HG02763 (cell line): Measurements from ENCODE around the gene STX17.

Experiments used
- ATAC-seq: cut with Tn5 transposase; IDR thresholded peaks from one replicate; pipeline ENCODE4 v1.9.1; 2021; ENCODE audit warnings: mild to moderate bottlenecking, moderate library complexity; ENCODE audit not compliant: unreplicated experiment

STX17 gene

GRCh38 chr9:99905833-99906402, 536 bp upstream of the STX17 start:
- ATAC-seq, result no peak

DNA sequence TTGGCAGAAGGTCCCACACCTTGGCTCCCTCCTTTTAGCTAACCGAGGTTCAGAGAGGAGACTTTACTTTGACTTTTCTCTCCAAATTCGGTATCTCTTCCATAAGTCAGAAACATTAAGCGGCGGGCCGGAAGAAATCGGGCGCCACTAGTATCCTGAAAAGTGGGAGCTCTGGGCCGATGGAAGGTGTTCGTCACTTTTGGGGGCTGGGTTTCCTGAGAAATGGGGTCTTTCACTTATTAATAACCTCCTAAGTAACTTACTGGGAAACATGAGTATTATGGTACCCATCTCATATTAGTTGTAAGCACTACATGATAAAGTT, 716 bp downstream of the STX17 start:
- no peak for ATAC-seq

DNA sequence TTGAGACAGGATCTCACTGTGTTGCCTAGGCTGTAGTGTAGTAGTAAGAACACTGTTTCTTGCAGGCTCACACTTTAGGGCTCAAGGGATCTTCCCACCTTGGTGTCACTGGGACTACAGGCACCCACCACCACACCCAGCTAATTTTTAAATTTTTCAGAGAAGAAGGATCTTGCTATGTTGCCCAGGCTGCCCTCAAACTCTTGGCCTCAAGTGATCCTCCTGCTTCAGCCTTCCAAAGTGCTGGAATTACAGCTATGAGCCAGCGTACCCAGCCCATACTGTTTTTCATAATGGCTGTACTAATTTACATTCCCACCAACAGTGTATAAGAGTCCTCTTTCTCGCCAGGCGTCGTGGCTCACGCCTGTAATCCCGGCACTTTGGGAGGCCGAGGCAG, 5.1 kb downstream of the STX17 start:
- no peak for ATAC-seq

- no peak for ATAC-seq
Measured at GRCh38 chr9:99916650-99917049, 10.2 kb downstream of the STX17 start.

DNA sequence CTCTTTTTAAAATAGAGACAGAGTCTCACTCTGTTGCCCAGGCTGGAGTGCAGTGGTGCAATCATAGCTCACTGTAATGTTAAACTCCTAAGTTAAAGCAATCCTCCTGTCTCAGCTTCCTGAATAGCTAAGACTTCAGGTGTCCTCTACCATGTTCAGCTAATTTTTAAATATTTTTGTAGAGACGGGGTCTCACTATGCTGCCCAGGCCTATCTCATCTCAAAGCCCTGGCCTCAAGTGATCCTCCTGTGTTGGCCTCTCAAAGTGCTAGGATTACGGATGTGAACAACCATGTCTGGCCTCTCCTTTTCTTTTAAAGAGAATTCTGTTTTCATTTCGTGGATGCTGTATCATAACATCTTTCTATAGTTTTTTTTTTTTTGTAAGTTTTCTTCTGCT, 11.7 kb downstream of the STX17 start:
- ATAC-seq, result no peak

DNA sequence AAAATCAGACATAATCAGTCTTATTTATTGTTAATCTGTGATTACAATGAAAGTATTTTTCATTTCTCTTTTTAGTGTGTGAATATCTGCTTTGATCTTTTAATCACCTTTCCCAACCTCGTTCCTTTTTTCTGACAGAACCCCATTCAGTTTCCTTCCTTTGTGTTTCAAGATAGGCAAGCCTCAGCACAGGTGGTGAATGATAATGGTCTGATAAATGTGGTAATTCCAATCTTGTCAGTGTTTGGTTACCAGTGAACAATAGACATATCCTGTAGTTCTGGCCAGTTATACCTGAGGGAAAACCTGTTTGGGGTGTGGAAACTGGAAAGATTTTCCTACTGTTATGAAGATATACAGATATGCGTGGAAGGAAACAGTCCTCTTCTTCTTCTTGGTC, 13.5 kb downstream of the STX17 start:
- no peak for ATAC-seq

DNA sequence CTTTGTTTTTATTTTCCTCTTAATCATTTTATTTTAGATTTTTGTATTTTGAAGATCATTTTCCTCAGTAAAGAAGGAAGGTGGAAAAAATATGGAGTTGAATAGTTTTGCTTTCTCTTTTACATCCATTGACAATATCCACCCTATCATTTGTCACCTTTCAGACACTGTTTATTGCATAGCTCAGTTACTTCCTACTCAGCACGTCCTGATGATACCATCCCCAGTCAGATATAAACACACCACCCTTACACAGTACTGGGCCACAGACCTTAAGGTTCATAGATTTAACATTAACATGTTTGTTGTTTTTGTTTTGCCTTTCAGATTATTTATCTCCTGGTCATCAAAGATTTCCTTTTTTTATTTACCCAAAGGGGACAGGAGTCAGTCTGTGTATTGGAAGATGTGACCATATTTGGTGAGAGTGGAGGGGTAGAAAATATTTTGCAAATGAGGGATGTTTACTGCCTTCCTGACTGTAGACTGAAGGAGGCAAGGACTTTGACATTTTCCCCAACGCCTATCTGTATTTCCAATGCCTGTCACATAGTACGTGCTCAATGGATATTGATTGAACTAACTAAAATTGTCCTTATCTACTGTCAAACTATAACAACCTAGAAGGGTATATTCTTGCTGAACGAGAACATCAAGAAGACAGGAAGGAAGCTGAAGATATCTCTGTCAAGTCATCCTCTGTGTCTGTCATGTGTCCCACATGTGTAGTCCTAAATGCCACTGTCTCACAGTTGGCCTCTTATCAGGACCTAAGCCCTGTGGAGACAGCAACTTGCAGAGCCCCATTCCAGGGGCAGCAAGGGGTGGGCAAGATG, 15.6 kb downstream of the STX17 start:
- no peak for ATAC-seq

DNA sequence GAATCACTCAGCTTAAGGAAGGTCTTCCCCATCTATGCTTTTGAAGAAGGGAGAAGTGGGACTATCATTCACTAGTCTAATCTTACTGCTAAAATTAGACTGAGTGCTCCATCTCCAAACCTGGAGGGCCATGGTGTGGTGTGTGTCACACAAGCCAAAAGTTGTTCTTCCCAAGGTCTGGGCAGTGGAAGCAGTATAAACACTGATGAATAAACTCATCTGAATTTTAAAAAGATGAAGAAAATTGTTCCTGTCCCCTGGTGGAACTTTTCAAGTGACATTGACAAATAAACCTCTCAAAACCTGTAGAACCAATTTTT, 16.2 kb downstream of the STX17 start:
- no peak for ATAC-seq

GRCh38 chr9:99925541-99925940, 19.1 kb downstream of the STX17 start:
- no peak for ATAC-seq

GRCh38 chr9:99929652-99930051, 23.2 kb downstream of the STX17 start:
- ATAC-seq, result no peak

DNA sequence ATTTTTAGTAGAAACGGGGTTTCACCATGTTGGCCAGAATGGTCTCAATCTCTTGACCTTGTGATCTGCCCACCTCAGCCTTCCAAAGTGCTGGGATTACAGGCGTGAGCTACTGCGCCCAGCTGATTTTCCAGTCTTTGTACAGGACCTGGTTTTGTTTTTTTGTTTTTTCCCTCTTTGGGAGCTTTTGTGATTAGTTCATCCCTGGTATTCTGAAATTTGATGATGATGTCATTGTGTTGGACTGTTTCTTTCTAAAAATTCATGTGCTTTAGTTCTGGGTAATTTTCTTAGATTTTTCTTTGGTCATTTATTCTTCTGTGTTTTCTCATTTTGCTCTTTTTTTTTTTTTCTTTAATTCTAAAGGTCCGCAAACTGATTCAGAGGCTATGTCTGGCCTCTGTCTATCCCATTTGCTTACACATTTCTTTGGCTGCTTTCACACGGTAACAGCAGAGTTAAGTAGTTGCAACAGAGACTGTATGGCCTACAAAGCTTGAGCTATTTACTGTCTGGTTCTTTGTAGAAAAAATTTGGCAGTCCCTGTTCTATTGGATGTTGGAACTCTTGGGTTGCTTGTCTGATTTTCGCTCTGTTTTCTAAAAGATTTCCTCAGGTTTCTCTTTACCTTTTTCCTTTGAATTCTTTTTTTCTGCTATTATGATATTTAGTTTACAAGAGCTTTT, 24.8 kb downstream of the STX17 start:
- no peak for ATAC-seq

DNA sequence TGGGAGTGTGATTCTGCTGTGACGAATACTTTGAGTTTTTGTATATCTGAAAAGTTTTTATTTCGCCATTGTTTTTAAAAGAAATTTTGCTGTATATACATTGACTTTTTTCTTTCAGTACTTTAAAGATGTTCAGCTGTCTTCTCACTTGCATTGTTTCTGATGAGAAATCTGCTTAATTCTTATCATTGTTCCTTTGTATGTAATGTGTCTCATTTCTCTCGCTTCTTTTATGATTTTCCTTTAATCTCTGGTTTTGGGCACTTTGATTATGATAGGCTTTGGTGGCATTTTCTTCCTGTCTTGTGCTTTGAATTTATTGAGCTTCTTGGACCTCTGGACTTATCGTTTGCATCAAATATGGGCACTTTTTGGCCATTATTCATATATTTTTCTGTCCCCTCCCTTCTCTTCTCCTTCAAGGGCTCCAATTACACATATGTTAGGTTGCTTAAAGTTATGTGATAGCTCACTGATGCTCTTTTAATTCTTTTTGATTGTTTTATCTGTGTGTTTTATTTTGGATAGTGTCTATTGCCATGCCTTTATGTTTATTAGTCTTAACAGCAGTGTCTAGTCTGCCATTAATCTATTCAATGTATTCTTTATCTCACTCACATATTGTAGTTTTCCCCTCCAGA, 30.6 kb downstream of the STX17 start:
- no peak for ATAC-seq

DNA sequence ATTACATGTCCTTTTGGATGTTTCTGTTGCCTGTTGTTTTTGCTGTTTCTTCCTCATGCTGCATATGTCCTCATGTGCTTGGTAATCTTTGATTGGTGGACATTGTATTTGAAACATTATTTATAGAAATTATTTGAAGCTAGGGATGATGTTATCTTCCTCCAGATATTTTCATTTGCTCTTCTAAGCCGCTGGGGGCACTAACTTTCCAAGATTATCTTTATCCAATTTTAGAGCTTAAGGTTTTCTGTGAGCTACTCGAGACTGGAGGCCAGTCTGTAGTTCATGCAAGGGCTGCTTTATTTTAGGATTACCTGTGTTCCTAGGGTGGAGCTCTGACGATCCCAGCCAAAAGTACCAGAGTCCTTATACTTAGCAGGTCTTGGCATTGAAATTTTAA, 40.9 kb downstream of the STX17 start:
- ATAC-seq, result no peak

- no peak for ATAC-seq
Measured at GRCh38 chr9:99948482-99948881, 42.0 kb downstream of the STX17 start.

- ATAC-seq, result no peak
Measured at GRCh38 chr9:99948896-99949295, 42.4 kb downstream of the STX17 start.

DNA sequence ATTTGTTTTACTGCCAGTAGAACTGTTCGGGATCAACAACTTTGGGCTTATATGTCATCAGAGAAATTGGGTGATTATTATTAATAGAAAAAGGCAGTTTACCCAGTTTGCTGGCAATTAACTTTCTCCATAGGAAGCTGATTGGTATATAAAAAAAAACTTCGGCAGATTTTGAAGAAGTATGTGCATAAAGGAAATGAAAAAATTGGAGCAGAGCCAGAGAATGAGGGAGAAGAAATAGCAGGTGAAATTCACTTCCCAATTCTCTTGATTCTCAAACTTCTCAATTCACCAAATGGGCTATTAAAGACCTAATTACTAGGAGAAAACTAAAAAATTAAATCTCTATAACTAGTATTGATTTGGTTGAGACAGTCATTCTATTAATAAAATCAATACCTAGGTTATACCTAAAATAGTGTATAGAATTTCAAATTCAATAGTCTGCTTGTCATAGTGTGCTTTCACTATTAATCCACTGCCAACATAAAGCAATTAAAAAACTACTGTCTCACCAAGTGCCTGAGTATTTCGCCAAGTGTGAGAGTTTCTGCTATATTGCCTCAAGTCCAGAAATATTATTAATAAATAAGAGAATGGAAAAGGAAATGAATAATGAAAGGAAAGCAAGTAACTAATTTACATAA, 47.5 kb downstream of the STX17 start:
- ATAC-seq, result no peak

- ATAC-seq, result no peak
Measured at GRCh38 chr9:99954819-99955218, 48.4 kb downstream of the STX17 start.

DNA sequence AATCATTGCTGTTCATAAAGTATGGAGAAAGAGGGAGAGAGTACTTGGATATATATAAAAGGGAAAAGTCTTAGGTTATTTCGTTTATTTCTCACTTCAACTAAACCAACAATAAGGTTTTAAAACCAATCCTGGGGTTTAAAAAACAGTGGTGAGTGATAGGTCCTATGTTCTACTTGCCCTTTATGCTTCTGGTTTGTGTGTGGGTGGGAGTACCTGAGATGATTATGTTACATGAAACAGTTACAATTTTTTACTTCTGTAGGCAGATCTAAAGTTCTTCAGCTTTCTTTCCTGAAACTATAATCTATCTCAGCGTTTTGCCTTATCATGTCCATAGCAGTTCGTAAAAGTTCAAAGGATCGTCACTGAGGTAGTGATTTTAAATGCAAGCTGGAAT, 49.2 kb downstream of the STX17 start:
- ATAC-seq, result no peak

GRCh38 chr9:99962680-99963261, 56.3 kb downstream of the STX17 start:
- no peak for ATAC-seq

- ATAC-seq, result no peak
Measured at GRCh38 chr9:99964336-99964735, 57.9 kb downstream of the STX17 start.

DNA sequence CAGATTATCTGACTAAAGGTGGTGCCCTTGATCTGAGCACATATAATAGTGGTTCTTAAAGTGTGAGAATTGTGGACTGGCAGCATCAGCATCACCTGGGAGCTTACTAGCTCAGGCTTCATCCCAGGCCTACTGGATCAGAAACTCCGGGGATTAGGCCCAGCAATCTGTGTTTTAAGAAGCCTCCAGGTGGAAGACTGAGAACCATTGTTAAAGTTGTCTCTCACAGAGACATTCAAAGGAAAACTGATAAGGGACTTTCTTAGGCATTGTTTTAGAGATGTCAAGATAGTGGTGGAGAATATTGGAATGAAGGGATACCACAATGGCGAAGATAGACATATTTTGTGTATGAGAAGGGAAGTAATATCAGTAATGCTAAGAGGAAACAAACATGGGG, 59.5 kb downstream of the STX17 start:
- ATAC-seq, result no peak
